K562 (cell line): ENCODE measurements around the gene AGTR1. TPM values are rescaled to one million over a fixed set of nuclear protein-coding genes. Genes with fewer than 3 reads are reported as not detected.

Experiments used
- ATAC-seq: fragments of 200-7000 bp; cut with Tn5 transposase; 3 replicates; pipeline ENCODE4 v1.9.1; 2020; ENCODE audit warnings: moderate library complexity
- Bru-seq: library from RNA; stranded (reverse); fragments of 400-500 nt; gene quantifications from one replicate; lab custom pipeline; 2021; lab: Mats Ljungman, UMichigan
- BruChase-seq, 2 experiments: library from RNA; stranded (reverse); fragments of 400-500 nt; gene quantifications; one replicate each; lab custom pipeline; 2021; lab: Mats Ljungman, UMichigan
- BruUV-seq: library from RNA; stranded (reverse); fragments of 400-500 nt; replicated peaks from 2 replicates; lab custom pipeline; 2021; lab: Mats Ljungman, UMichigan
- CTCF ChIA-PET: fragments of 300-600 bp; formaldehyde crosslinking; extraction: SDS; loops from one replicate; lab custom pipeline; 2021; ENCODE audit warnings: low intra/inter-chr PET ratio; lab: Yijun Ruan, JAX
- POLR2A ChIA-PET: fragments of 300-600, 350-650 bp; sonication (Branson Sonifier 250); formaldehyde crosslinking; extraction: SDS; loops from one replicate; lab custom pipeline; 2021; ENCODE audit warnings: antibody characterized with exemption, inconsistent platforms; lab: Yijun Ruan, JAX
- DNase-seq, 4 experiments: peaks; one replicate each; pipeline versions ENCODE4 v3.0.0 to v3.0.0-alpha.2; 2011 to 2018; ENCODE audit warnings: low spot score in 3 of 4, mixed read lengths in 3 of 4; ENCODE audit errors: extremely low read depth in 1 of 4
- FAIRE-seq: peaks from 2 replicates; lab custom pipeline; 2011; peaks lifted over from hg19 to GRCh38; lab: Jason Lieb, UNC
- H2AFZ ChIP-seq: 2 replicates; pipeline ENCODE4 v1.6.0; 2011; ENCODE audit warnings: low read depth, low read length, control low read depth, inconsistent platforms
- H3K27ac ChIP-seq: fragments of 200-600 bp; 3 replicates; pipeline ENCODE4 v1.8.0; 2011; ENCODE audit warnings: low read depth, mild to moderate bottlenecking, control low read depth, inconsistent platforms, low read length, moderate library complexity, mixed read lengths; ENCODE audit errors: extremely low read depth
- H3K27me3 ChIP-seq, 2 experiments: fragments of 300-600 bp in 1 of 2; 2 replicates in 1 of 2; 3 replicates in 1 of 2; pipeline versions ENCODE4 v1.6.0 to v1.8.0; 2011; ENCODE audit warnings: inconsistent platforms in 2 of 2, low read length in 2 of 2, mild to moderate bottlenecking in 1 of 2, mixed read lengths in 1 of 2, moderate library complexity in 1 of 2; ENCODE audit not compliant: control insufficient read depth in 2 of 2, insufficient read depth in 2 of 2
- H3K36me3 ChIP-seq: fragments of 300-600 bp; 3 replicates; pipeline ENCODE4 v1.8.0; 2011; ENCODE audit warnings: mild to moderate bottlenecking, low read length, inconsistent platforms; ENCODE audit not compliant: control insufficient read depth, insufficient read depth
- H3K4me1 ChIP-seq, 2 experiments: fragments of 200-600 bp in 1 of 2; replicated peaks in 1 of 2; 2 replicates in 1 of 2; 3 replicates in 1 of 2; pipeline versions ENCODE4 v1.5.1 to v1.8.0; 2011; ENCODE audit warnings: inconsistent platforms in 2 of 2, low read length in 2 of 2, mild to moderate bottlenecking in 1 of 2, mixed read lengths in 1 of 2, moderate library complexity in 1 of 2; ENCODE audit not compliant: control insufficient read depth in 2 of 2, insufficient read depth in 2 of 2
- H3K4me2 ChIP-seq: 2 replicates; pipeline ENCODE4 v1.6.1; 2011; ENCODE audit warnings: low read length, control low read depth, inconsistent platforms, mixed read lengths; ENCODE audit not compliant: insufficient read depth
- H3K4me3 ChIP-seq: fragments of 200-600 bp; sonication (generic), shearing (Covaris generic); 2 replicates; pipeline ENCODE4 v1.5.1; 2016; ENCODE audit warnings: control low read depth, inconsistent platforms
- H3K79me2 ChIP-seq: fragments of 200-600 bp; 3 replicates; pipeline ENCODE4 v1.8.0; 2011; ENCODE audit warnings: low read length, inconsistent platforms; ENCODE audit not compliant: control insufficient read depth, insufficient read depth
- H3K9ac ChIP-seq, 2 experiments: 2 replicates each; pipeline versions ENCODE4 v1.6.0 to v1.6.1; 2011; ENCODE audit warnings: low read depth in 2 of 2, low read length in 2 of 2, control low read depth in 1 of 2, inconsistent platforms in 1 of 2, mild to moderate bottlenecking in 1 of 2, mixed read lengths in 1 of 2; ENCODE audit not compliant: insufficient read depth in 1 of 2
- H3K9me1 ChIP-seq: one replicate; pipeline ENCODE4 v1.6.0; 2011; ENCODE audit warnings: inconsistent platforms, mild to moderate bottlenecking, low read length, moderate library complexity; ENCODE audit not compliant: control insufficient read depth, insufficient read depth
- H3K9me3 ChIP-seq: replicated peaks from 2 replicates; pipeline ENCODE4 v1.5.1; 2011; ENCODE audit warnings: low read depth, low read length, inconsistent platforms; ENCODE audit not compliant: control insufficient read depth, insufficient read depth
- H4K20me1 ChIP-seq: replicated peaks from 2 replicates; pipeline ENCODE4 v1.6.1; 2011; ENCODE audit warnings: low read length, inconsistent platforms, mixed read lengths; ENCODE audit not compliant: control insufficient read depth, insufficient read depth
- HDAC8 ChIP-seq: fragments of 450-650 bp; IDR thresholded peaks from 2 replicates; pipeline ENCODE4 v1.6.1; 2016; ENCODE audit warnings: mild to moderate bottlenecking, missing genetic modification characterization, moderate library complexity, missing compliant biosample characterization
- IRF2 ChIP-seq: sonication (generic); formaldehyde crosslinking; IDR thresholded peaks from 2 replicates; pipeline ENCODE4 v1.8.1; 2022; ENCODE audit warnings: mild to moderate bottlenecking, missing genetic modification reagents
- MCM3 ChIP-seq: fragments of 450-650 bp; IDR thresholded peaks from 2 replicates; pipeline ENCODE4 v1.6.1; 2016
- MCM7 ChIP-seq, 2 experiments: fragments of 450-650 bp; IDR thresholded peaks; 2 replicates each; pipeline ENCODE4 v1.6.1; 2016 to 2018
- NRF1 ChIP-seq, 2 experiments: fragments of 450-650 bp; IDR thresholded peaks in 1 of 2; conservative IDR thresholded peaks in 1 of 2; 2 replicates each; pipeline ENCODE4 v1.6.1; 2014; ENCODE audit warnings: mild to moderate bottlenecking in 2 of 2
- PYGO2 ChIP-seq: fragments of 450-650 bp; IDR thresholded peaks from 2 replicates; pipeline ENCODE4 v1.6.1; 2016; ENCODE audit warnings: mild to moderate bottlenecking, missing genetic modification characterization, moderate library complexity, missing compliant biosample characterization
- SIX5 ChIP-seq, 2 experiments: IDR thresholded peaks; 2 replicates each; pipeline ENCODE4 v1.6.1; 2011; ENCODE audit warnings: low read length in 2 of 2, borderline replicate concordance in 1 of 2, low read depth in 1 of 2, mild to moderate bottlenecking in 1 of 2, moderate library complexity in 1 of 2; ENCODE audit not compliant: insufficient read depth in 1 of 2
- SOX6 ChIP-seq: fragments of 450-650 bp; IDR thresholded peaks from 2 replicates; pipeline ENCODE4 v1.6.1; 2014; ENCODE audit warnings: mild to moderate bottlenecking
- SRSF9 ChIP-seq: fragments of 200-400 bp; formaldehyde crosslinking; IDR thresholded peaks from 2 replicates; pipeline ENCODE4 v1.6.1; 2017; ENCODE audit warnings: low read depth, low read length, borderline replicate concordance
- TAF7 ChIP-seq: fragments of 450-650 bp; IDR thresholded peaks from 2 replicates; pipeline ENCODE4 v1.6.1; 2016; ENCODE audit warnings: missing genetic modification characterization, missing compliant biosample characterization
- ZBTB1 ChIP-seq: sonication (generic); formaldehyde crosslinking; IDR thresholded peaks from 2 replicates; pipeline ENCODE4 v1.8.1; 2023; ENCODE audit warnings: missing genetic modification reagents, low read depth, mild to moderate bottlenecking, borderline replicate concordance
- ZNF175 ChIP-seq: fragments of 200-800 bp; sonication (Bioruptor generic); IDR thresholded peaks from 2 replicates; pipeline ENCODE4 v1.6.1; 2016; ENCODE audit warnings: low read depth, mild to moderate bottlenecking, missing genetic modification characterization, missing compliant biosample characterization
- WGBS: fragments of 100-300 bp; shearing (Covaris generic); methylation state at CpG from one replicate; pipeline ENCODE4 v1.1.6; 2016; ENCODE audit warnings: low coverage, mixed read lengths; ENCODE audit not compliant: insufficient coverage; ENCODE audit errors: missing lambda C conversion rate; 5-methylcytosine and 5-hydroxymethylcytosine counted together
- in situ Hi-C: fragments of 300-500 bp; cut with MboI; formaldehyde crosslinking; loops from 4 replicates; pipeline ENCODE4 v1.15.0; 2018; ENCODE audit warnings: inconsistent platforms, mixed read lengths
- intact Hi-C: fragments of 100-400 bp; cut with micrococcal nuclease; formaldehyde crosslinking; loops from 2 replicates; pipeline ENCODE4 v1.14.2; 2022
- long read RNA-seq, 3 experiments: library from polyadenylated mRNA in 2 of 3; library from RNA in 1 of 3; unstranded in 2 of 3; stranded (forward) in 1 of 3; transcript quantifications; one replicate each; pipeline ENCODE4 v2.0.0, GENCODE V29; 2019 to 2022
- polyA minus RNA-seq, 3 experiments: library from RNA; depleted of rRNA, polyadenylated mRNA; stranded (reverse); fragments of >200 nt; gene quantifications; 2 replicates each; pipeline ENCODE4 v1.2.3, GENCODE V29; 2011
- polyA plus RNA-seq, 8 experiments: library from polyadenylated mRNA; depleted of rRNA in 4 of 8; stranded (reverse) in 5 of 8; unstranded in 3 of 8; fragments of >200 nt; fragmentation: Nextera tagmentation in 2 of 8; fragmentation: Illumina TruSeq in 1 of 8; extraction: Ambion mirVana in 2 of 8; extraction: Trizol in 1 of 8; gene quantifications; 2 replicates each; pipeline versions ENCODE4 v1.2.1 to v1.2.3, GENCODE V29; 2011 to 2014; ENCODE audit warnings: inconsistent platforms in 1 of 8, missing spikeins in 1 of 8
- total RNA-seq, 7 experiments: library from RNA; depleted of rRNA in 6 of 7; stranded (reverse); fragments of >200 nt in 6 of 7; fragmentation: Illumina TruSeq in 2 of 7; extraction: Trizol in 2 of 7; gene quantifications; 2 replicates each; pipeline versions ENCODE4 v1.2.1 to v1.2.3, GENCODE V29; 2011 to 2021; ENCODE audit warnings: low replicate concordance in 1 of 7
- TF ChIP-seq, protein P1 (sequence below): IDR thresholded peaks from 3 replicates; pipeline ENCODE4 v1.6.1; 2011; ENCODE audit warnings: borderline replicate concordance, mild to moderate bottlenecking, moderate library complexity; ENCODE audit not compliant: insufficient read length; ENCODE audit errors: extremely low read depth
- TF ChIP-seq, protein P2 (sequence below): IDR thresholded peaks from 2 replicates; pipeline ENCODE4 v1.6.1; 2014; ENCODE audit warnings: antibody characterized with exemption

AGTR1 gene
- total RNA-seq (2011; cell fraction: chromatin; rRNA removed; ENCODE audit: low replicate concordance) = not detected in 2 replicates
- total RNA-seq (2011; cell fraction: nucleolus; rRNA removed) = not detected in 2 replicates
- not detected in 2 replicates for total RNA-seq (2011; cell fraction: nucleoplasm; rRNA removed)
- not detected in 2 replicates for total RNA-seq (2014; rRNA removed)
- not detected in 2 replicates for total RNA-seq (2014; rRNA removed; fragmentation: Illumina TruSeq; extraction: Trizol)
- not detected in 2 replicates for total RNA-seq (2015; rRNA removed; fragmentation: Illumina TruSeq; extraction: Trizol)
- total RNA-seq (2021) = 0.07 TPM in 1 of 2 replicates, not detected in the other
- polyA plus RNA-seq (2011; rRNA removed) = not detected in 2 replicates
- not detected in 2 replicates for polyA plus RNA-seq (2011; cell fraction: cytosol; rRNA removed)
- polyA plus RNA-seq (2011; cell fraction: nucleus; rRNA removed) = not detected in 2 replicates
- polyA plus RNA-seq (2012) = not detected in 2 replicates
- not detected in 2 replicates for polyA plus RNA-seq (2014; fragmentation: Illumina TruSeq; extraction: Trizol)
- not detected for polyA plus RNA-seq (2014; fragmentation: Nextera tagmentation; extraction: Ambion mirVana)
- not detected in 2 replicates for polyA plus RNA-seq (2014; rRNA removed)
- not detected in 2 replicates for polyA minus RNA-seq (2011; rRNA and poly(A)+ RNA removed)
- polyA minus RNA-seq (2011; cell fraction: cytosol; rRNA and poly(A)+ RNA removed) = not detected in 2 replicates
- polyA minus RNA-seq (2011; cell fraction: nucleus; rRNA and poly(A)+ RNA removed) = not detected in 2 replicates
- not detected for Bru-seq, nascent RNA
- BruChase-seq, experiment 1, labeled RNA remaining after a 2-hour chase = not detected
- not detected for BruChase-seq, experiment 2, labeled RNA remaining after a 6-hour chase
- long read RNA-seq, experiment 1 = 0 reads
- long read RNA-seq, experiment 2 = 0 reads
- long read RNA-seq, experiment 3 = 0 reads

DNA sequence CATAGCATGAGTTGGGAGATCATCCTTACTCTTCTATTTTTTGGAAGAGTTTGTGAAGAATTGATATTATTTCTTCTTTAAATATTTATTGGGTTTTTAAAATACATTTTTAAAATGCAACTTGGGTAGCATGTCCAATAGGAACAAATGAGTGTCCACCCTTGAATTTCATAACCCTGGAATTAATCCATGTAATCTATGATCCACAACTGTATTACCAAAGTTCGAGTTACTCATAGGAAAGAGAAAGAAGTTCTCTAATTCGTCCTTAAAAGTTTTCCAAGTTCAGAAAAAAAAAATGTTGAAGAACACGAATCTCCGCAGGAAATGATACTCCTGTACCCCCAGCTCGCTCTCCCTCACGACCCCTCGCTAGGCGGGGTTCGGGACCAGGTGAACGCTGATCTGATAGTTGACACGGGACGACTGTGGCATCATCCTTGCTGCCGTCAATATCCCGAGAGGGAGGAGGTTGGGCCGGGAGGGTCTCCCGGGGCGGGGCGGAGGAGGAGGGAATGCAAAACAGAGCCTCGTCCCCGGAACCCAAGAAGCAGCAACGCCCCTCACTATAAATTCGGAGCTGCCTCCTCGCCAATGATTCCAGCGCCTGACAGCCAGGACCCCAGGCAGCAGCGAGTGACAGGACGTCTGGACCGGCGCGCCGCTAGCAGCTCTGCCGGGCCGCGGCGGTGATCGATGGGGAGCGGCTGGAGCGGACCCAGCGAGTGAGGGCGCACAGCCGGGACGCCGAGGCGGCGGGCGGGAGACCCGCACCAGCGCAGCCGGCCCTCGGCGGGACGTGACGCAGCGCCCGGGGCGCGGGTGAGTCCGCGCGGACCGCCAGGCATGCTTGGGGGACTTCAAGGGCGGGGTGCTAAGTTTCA lies at the start of gene AGTR1:
Gene AGTR1, plus strand, starts transcription at position 598 of the 884 bp plus-strand sequence. CDS start 43,133 bp downstream, outside the sequence.
- ChIA-PET POLR2A (interaction anchor here (0.6 kb wide), 1 partner anchor 1362 kb away, joined by 3 read pairs; no protein-coding TSS in a partner anchor), CTCF (no interaction called here)
- Histone ChIP-seq H3K9ac (no peak within 1 kb of the TSS), H3K4me3 (no peak within 1 kb of the TSS), H3K36me3 (no peaks in the 10 kb centered on the region), H3K27me3 (no peaks in the 10 kb centered on the region), H3K79me2 (no peaks in the 10 kb centered on the region), H2AFZ (no peak within 1 kb of the TSS), H3K27ac (no peak within 1 kb of the TSS), H3K9me3 (no peaks in the 10 kb centered on the region), H4K20me1 (no peaks in the 10 kb centered on the region), H3K4me2 (no peak within 1 kb of the TSS), H3K9me1 (no peaks in the 10 kb centered on the region), H3K4me1 (no peaks in the 10 kb centered on the region)
- no TSS peak for BruUV-seq
- DNase-seq (no peak), FAIRE-seq (no peak), ATAC-seq (no peak)
- intact Hi-C loops (no loop called here), in situ Hi-C loops (no loop called here)
- 4% methylated on average over 40 of the region's 61 CpGs for WGBS
- TF ChIP-seq MCM3 (no peak), NRF1 (conservative IDR thresholded peaks at IDR 0.05 in 1 of 2, IDR thresholded peaks at IDR 0.05 in 1 of 2) (no peak), ZBTB1 (no peak), SIX5 (IDR thresholded peaks at IDR 0.05; ENCODE audit: borderline replicate concordance in 1 of 2, insufficient read depth in 1 of 2, low read depth in 1 of 2, low read length in 2 of 2) (no peak), PYGO2 (tag) (no peak), IRF2 (CRISPR knock-in tag) (no peak), TAF7 (tag) (no peak), HDAC8 (no peak), ZNF175 (CRISPR knock-in tag) (no peak), SRSF9 (no peak), SOX6 (no peak), MCM7 (IDR thresholded peaks at IDR 0.05) (no peak)
- TF ChIP-seq, protein P1, sequence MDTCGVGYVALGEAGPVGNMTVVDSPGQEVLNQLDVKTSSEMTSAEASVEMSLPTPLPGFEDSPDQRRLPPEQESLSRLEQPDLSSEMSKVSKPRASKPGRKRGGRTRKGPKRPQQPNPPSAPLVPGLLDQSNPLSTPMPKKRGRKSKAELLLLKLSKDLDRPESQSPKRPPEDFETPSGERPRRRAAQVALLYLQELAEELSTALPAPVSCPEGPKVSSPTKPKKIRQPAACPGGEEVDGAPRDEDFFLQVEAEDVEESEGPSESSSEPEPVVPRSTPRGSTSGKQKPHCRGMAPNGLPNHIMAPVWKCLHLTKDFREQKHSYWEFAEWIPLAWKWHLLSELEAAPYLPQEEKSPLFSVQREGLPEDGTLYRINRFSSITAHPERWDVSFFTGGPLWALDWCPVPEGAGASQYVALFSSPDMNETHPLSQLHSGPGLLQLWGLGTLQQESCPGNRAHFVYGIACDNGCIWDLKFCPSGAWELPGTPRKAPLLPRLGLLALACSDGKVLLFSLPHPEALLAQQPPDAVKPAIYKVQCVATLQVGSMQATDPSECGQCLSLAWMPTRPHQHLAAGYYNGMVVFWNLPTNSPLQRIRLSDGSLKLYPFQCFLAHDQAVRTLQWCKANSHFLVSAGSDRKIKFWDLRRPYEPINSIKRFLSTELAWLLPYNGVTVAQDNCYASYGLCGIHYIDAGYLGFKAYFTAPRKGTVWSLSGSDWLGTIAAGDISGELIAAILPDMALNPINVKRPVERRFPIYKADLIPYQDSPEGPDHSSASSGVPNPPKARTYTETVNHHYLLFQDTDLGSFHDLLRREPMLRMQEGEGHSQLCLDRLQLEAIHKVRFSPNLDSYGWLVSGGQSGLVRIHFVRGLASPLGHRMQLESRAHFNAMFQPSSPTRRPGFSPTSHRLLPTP = no peak
- TF ChIP-seq, protein P2, sequence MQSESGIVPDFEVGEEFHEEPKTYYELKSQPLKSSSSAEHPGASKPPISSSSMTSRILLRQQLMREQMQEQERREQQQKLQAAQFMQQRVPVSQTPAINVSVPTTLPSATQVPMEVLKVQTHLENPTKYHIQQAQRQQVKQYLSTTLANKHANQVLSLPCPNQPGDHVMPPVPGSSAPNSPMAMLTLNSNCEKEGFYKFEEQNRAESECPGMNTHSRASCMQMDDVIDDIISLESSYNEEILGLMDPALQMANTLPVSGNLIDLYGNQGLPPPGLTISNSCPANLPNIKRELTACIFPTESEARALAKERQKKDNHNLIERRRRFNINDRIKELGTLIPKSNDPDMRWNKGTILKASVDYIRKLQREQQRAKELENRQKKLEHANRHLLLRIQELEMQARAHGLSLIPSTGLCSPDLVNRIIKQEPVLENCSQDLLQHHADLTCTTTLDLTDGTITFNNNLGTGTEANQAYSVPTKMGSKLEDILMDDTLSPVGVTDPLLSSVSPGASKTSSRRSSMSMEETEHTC = no peak
